ENCODE measurements around the gene SNRPA. TPM values are rescaled to one million over a fixed set of nuclear protein-coding genes. Genes with fewer than 3 reads are reported as not detected.

The SNRPA gene
- total RNA-seq, 2 experiments from 2014 or later: 214 to 315 TPM

DNA sequence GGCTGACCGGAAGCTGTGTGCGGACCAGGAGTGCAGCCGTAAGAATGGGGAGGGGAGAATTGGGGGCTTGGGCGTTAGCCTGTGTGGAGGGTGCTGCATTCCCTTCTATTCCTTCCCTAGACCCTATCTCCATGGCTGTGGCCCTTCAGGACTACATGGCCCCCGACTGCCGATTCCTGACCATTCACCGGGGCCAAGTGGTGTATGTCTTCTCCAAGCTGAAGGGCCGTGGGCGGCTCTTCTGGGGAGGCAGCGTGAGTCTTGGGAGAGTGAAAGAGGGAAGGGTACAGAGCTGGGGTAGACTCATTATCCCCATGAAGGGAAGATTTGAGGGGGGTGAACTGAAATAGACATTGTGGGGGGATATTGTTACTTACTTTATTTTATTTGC is 24.6 kb downstream of the SNRPA start:
- TF ChIP-seq CTCF (conservative IDR thresholded peaks at IDR 0.05; ENCODE audit: low read length): no peak
- TF ChIP-seq EZH2phosphoT487 (IDR thresholded peaks at IDR 0.05; ENCODE audit: borderline replicate concordance, low read depth, low read length): no peak
- H4K20me1 ChIP-seq (ENCODE audit: insufficient read depth, low read length): no peaks in the 10 kb centered on the region
- no peak overlapping the region for H3K27ac ChIP-seq (ENCODE audit: low read depth, low read length, poor library complexity, severe bottlenecking)
- no peak for DNase-seq (ENCODE audit: low spot score)
- H3K79me2 ChIP-seq (ENCODE audit: insufficient read depth, low read depth, low read length): peaks cover 6% of the 10 kb centered on the region; the same call in 1 of the 2 replicates
- peaks cover 37% of the 10 kb centered on the region for H3K4me1 ChIP-seq (ENCODE audit: insufficient read depth, low read length, poor library complexity, severe bottlenecking)
- 0 out of 2 replicates have a peak, but pooled peaks cover 8% of the 10 kb centered on the region for H3K9me3 ChIP-seq (ENCODE audit: low read length)
- H3K4me3 ChIP-seq (ENCODE audit: low read depth, low read length, poor library complexity, severe bottlenecking): no peak overlapping the region
- ChIA-PET POLR2A (interaction anchor here (1.1 to 3.5 kb wide), 2 partner anchors 23 to 26 kb away, joined by 4 to 29 read pairs; partner anchors contain the start of genes ACTMAP and SNRPA), CTCF (ENCODE audit: unreplicated experiment) (no interaction called here)
- no peak overlapping the region for H3K4me2 ChIP-seq (ENCODE audit: low read length)
- H2AFZ ChIP-seq (ENCODE audit: low read length): no peak overlapping the region
- intact Hi-C loops (cut with micrococcal nuclease; ENCODE audit: unreplicated experiment): loop anchor here (10.0 kb wide), 1 partner anchor 171 kb away; the partner anchor contains the start of gene LTBP4
- H3K9me2 ChIP-seq (ENCODE audit: insufficient read depth, low read length): no peaks in the 10 kb centered on the region
- peaks cover 10% of the 10 kb centered on the region; the same call in 1 of the 2 replicates for H3K36me3 ChIP-seq (ENCODE audit: insufficient read depth, low read length)
- no TSS peak for BruUV-seq (replicated peaks)

DNA sequence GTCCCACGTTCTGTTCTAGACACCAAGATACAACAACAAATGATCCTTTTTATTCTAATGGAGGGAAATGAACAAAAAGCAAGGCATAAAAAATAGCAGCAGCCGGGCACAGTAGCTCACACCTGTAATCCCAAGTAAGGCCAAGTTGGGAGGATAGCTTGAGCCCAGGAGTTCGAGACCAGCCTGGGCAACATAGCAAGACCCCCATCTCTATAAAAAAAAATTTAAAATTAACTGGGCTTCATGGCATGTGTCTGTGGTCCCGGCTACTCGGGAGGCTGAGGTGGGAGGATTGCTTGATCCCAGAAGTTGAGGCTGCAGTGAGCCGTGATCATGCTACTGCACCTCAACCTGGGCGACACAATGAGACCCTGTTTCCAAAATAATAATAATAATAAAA is 25.4 kb downstream of the SNRPA start:
- Histone ChIP-seq H3K4me1 (ENCODE audit: insufficient read depth, low read length, poor library complexity, severe bottlenecking) (peaks cover 37% of the 10 kb centered on the region), H3K36me3 (ENCODE audit: insufficient read depth, low read length) (peaks cover 7% of the 10 kb centered on the region; the same call in 1 of the 2 replicates), H3K4me2 (ENCODE audit: low read length) (peak overlapping the region; percentile 86), H3K27ac (ENCODE audit: low read depth, low read length, poor library complexity, severe bottlenecking) (peak overlapping the region; percentile 95), H3K9me3 (ENCODE audit: low read length) (0 out of 2 replicates have a peak, but pooled peaks cover 8% of the 10 kb centered on the region), H3K4me3 (ENCODE audit: low read depth, low read length, poor library complexity, severe bottlenecking) (peak overlapping the region; percentile 68), H3K9me2 (ENCODE audit: insufficient read depth, low read length) (no peaks in the 10 kb centered on the region), H2AFZ (ENCODE audit: low read length) (peak overlapping the region; percentile 0; the same call in 1 of the 2 replicates), H4K20me1 (ENCODE audit: insufficient read depth, low read length) (no peaks in the 10 kb centered on the region), H3K79me2 (ENCODE audit: insufficient read depth, low read depth, low read length) (peaks cover 6% of the 10 kb centered on the region; the same call in 1 of the 2 replicates)
- intact Hi-C loops (cut with micrococcal nuclease; ENCODE audit: unreplicated experiment): loop anchor here (10.0 kb wide), 1 partner anchor 172 kb away; the partner anchor contains the start of gene LTBP4
- DNase-seq (ENCODE audit: low spot score): no peak
- POLR2A ChIA-PET: interaction anchor here (0.5 to 3.5 kb wide), 6 partner anchors 12 to 170 kb away, joined by 4 to 29 read pairs (median 10); partner anchors contain the start of genes ACTMAP, EGLN2 and SNRPA
- BruUV-seq (replicated peaks): no TSS peak
- CTCF ChIA-PET (ENCODE audit: unreplicated experiment): no interaction called here
- TF ChIP-seq EZH2phosphoT487 (IDR thresholded peaks at IDR 0.05; ENCODE audit: borderline replicate concordance, low read depth, low read length) (no peak), CTCF (conservative IDR thresholded peaks at IDR 0.05; ENCODE audit: low read length) (no peak)

Data from OCI-LY7 (cell line).